ENCODE data around the gene HELZ2. TPM values are rescaled to one million over a fixed set of nuclear protein-coding genes. Genes with fewer than 3 reads are reported as not detected.

The HELZ2 gene
- total and polyA plus RNA-seq, 2 donors, result 15.5 to 19.9 TPM

DNA sequence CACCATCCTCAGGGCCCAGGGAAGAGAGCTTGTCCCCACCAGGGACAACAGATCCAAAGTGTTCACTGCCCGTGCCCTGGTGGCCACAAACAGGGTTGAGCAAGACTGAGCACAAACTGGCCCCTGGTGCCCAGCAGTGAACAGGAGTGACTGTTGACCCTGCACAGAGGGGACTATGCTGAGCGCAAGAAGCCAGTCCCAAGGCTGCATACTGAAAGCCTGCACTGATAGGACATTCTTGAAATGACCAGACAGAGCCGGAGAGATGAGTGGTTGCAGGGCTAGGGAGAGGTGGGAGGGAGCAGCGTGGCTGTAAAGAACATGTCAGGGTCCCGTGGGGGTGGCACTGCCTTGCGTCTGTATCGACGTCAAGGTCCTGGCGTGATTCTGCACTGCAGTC lies 23.0 kb downstream of the HELZ2 start:
- Histone ChIP-seq H3K36me3 (ENCODE audit: insufficient read depth) (no peaks in the 10 kb centered on the region), H3K4me1 (ENCODE audit: insufficient read depth) (no peaks in the 10 kb centered on the region), H3K27ac (ENCODE audit: low read depth) (no peak overlapping the region), H3K4me3 (ENCODE audit: low read depth, low read length) (no peak overlapping the region)
- no peak for DNase-seq (ENCODE audit: extremely low spot score)
- WGBS, result 41% methylated on average over 9 of the region's 9 CpGs

DNA sequence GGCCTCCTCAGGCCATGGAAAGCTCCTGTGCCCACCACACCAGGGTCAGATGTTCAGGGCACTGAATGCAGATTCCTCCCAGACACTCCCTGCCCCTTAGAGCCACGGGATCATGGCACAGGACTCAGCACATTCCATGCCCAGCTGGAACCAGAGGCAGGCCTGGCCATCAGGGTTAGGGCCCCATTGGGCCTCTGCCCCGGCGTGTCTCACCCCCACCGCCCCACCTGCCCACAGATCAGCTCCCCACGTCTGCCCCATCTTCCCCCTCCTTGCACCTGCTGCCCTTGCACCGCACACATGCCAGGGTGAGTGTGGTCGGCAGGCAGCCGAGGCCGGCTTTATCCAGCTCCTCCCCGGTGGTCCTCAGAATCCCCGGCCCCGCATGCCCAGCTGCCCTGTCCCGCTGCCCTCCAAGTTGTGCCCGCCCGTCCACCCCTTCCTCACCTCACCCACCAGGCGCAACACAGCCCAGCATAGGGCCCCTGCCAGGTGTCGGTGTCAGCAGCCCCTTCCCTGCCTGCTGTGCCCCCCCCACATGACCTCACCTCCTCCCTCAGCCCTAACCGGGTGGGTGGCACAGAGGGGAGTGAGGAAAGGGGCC lies 24.3 kb downstream of the HELZ2 start:
- no peaks in the 10 kb centered on the region for H3K4me1 ChIP-seq (ENCODE audit: insufficient read depth)
- WGBS, result 83% methylated on average over 18 of the region's 18 CpGs
- no peak overlapping the region for H3K4me3 ChIP-seq (ENCODE audit: low read depth, low read length)
- DNase-seq (ENCODE audit: extremely low spot score), result no peak
- no peaks in the 10 kb centered on the region for H3K36me3 ChIP-seq (ENCODE audit: insufficient read depth)
- no peak overlapping the region for H3K27ac ChIP-seq (ENCODE audit: low read depth)

DNA sequence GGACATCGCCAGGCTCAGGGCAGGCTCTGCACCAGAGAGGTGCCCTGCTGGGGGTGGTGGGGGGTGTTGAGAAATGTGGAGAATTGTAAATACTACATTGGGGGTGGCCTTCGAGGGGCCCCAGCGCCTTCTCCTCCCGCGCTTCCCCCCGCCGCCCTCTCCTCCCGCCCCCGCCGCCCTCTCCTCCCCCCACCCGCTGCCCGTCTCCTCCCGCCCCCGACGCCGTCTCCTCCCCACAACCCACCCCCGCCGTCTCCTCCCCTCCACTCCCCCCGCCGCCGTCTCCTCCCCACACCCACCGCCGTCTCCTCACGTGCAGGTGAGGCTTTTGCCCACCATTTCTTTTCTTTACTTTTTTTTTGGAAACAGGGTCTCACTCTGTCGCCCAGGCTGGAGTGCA lies 25.0 kb downstream of the HELZ2 start:
- H3K27ac ChIP-seq (ENCODE audit: low read depth), result no peak overlapping the region
- H3K4me1 ChIP-seq (ENCODE audit: insufficient read depth), result no peaks in the 10 kb centered on the region
- 16% methylated on average over 18 of the region's 25 CpGs for WGBS
- no peak overlapping the region for H3K4me3 ChIP-seq (ENCODE audit: low read depth, low read length)
- H3K36me3 ChIP-seq (ENCODE audit: insufficient read depth), result no peaks in the 10 kb centered on the region
- no peak for DNase-seq (ENCODE audit: extremely low spot score)

DNA sequence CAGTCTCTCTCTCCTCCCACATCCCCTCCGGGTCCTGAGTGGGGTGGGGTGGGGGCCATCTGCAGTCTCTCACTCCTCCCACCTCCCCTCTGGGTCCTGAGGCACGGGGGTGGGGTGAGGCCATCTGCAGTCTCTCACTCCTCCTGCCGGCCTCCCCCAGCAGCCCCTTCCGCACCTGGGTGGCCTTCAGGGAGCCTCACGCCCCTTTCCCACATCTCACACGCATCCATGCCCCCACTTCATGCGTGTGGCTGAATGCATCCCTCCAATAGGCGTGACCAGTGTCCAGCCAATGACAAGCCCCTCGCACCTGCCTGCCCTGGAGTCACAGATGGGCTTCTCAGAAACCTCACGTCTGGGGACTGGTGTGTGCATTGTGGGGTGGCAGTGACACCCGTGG lies 25.5 kb downstream of the HELZ2 start:
- no peak overlapping the region for H3K4me3 ChIP-seq (ENCODE audit: low read depth, low read length)
- H3K4me1 ChIP-seq (ENCODE audit: insufficient read depth), result no peaks in the 10 kb centered on the region
- no peaks in the 10 kb centered on the region for H3K36me3 ChIP-seq (ENCODE audit: insufficient read depth)
- H3K27ac ChIP-seq (ENCODE audit: low read depth), result no peak overlapping the region
- no peak for DNase-seq (ENCODE audit: extremely low spot score)
- WGBS, result 30% methylated on average over 11 of the region's 11 CpGs

DNA sequence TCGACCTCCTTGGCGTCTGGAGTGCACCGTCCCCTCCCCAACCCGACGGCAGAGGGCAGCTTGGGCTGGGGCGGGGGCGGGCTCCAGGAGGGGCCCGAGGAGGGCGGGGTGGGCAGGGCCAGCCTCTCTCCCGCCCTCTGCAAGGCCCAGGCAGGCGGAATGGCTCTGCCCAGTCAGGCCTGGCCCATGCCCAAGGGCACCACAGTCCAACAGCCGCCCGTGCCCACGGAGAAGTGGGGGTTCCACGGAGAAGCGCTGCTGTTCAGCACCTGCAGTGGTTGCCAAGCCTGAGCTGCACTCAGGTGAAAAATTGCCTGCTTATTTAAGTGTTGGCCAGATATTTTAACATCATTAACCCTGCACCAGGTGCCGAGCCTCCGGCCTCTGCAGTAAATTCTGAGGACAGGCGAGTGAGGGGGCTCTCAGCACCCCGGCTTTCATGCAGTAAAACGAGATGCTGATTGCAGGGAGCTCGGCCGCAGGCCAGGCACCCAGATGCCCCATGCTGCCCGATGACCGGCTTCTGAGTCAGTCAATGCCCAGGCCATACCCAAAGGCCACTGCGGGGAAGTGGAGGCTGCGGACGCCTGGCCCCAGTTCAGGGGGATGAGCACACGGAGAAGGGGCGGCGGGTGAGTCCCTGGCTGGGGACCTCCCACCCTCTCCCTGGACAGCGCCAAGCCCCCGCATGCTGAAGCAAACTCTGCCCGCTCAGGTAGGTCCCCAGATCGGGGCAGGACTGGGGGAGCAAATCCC lies 26.1 kb downstream of the HELZ2 start, which contains the start of gene SRMS:
Gene SRMS (minus strand): TSS at position 25 of the 756 bp plus-strand sequence. CDS start 286 bp downstream, outside the sequence.
- no peak for DNase-seq (ENCODE audit: extremely low spot score)
- H3K36me3 ChIP-seq (ENCODE audit: insufficient read depth), result no peaks in the 10 kb centered on the region
- no peak within 1 kb of the TSS for H3K4me3 ChIP-seq (ENCODE audit: low read depth, low read length)
- 50% methylated on average over 35 of the region's 35 CpGs for WGBS
- H3K27ac ChIP-seq (ENCODE audit: low read depth), result no peak within 1 kb of the TSS
- H3K4me1 ChIP-seq (ENCODE audit: insufficient read depth), result no peaks in the 10 kb centered on the region

DNA sequence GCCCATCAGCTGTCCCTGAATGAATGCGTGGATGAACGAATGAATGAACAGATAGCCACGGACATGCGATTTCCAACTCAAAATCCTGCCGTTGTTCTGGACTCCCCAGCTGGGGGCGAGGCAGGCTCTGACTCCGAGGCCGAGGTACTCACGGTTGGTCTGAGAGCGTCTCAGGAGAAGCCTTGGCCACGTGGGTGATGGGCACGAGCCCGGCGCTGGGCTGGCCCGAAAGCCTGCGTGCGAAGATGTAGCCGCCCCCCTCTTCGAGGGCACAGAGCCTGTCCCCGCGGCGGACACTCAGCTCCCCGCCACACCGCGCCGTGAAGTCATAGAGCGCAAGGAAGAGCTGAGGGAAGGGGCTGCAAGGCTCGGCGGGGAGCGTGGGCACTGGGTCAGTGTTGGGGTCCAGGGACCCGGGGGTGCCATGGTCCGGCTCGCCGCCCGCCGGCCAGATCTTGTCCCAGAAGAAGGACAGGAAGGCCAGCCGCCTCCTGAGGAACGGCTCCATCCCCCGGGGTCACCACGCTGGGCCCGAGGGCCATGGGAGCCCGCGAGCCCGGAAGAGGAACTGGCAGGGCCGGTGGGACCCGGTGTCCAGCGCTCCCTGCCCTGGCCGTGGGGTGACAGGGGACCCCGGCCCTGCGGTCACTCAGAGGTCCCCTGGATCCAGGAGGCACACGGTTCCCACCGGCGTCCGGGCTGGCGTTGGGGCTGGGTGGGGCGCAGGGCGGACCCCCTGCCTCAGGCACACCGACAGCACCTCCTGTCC lies 26.9 kb downstream of the HELZ2 start:
- WGBS, result 59% methylated on average over 58 of the region's 58 CpGs
- H3K27ac ChIP-seq (ENCODE audit: low read depth), result no peak overlapping the region
- H3K4me3 ChIP-seq (ENCODE audit: low read depth, low read length), result no peak overlapping the region
- H3K4me1 ChIP-seq (ENCODE audit: insufficient read depth), result no peaks in the 10 kb centered on the region
- H3K36me3 ChIP-seq (ENCODE audit: insufficient read depth), result no peaks in the 10 kb centered on the region
- no peak for DNase-seq (ENCODE audit: extremely low spot score)

DNA sequence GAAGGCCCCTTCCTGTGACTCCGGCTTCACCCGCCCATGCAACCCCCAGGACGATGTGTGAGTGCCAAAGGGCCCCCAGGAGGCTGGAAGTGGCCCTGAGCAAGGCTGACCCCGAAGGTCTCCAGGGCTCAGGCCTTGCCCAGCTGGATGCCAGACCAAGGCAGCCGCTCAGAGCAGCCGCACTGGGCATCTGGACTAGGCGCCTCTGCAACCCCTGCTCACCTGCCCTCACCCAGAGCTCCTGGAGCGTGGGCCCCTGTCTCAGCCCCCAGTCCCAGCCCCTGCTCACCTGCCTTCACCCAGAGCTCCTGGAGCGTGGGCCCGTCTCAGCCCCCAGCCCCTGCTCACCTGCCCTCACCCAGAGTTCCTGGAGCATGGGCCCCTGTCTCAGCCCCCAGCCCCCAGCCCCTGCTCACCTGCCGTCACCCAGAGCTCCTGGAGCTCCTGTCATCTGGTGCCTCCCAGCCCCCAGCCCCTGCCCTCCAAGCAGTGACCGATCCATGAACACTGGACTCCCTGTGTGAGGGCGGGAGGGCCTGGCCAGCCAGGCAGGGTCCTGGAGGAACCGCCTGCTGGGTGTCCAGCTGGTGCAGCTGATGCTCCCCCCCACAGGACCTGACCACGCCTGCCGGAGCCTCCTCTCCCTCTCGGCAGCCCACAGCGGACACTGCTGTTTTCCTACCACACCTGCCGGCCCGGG lies 27.6 kb downstream of the HELZ2 start:
- H3K4me3 ChIP-seq (ENCODE audit: low read depth, low read length), result no peak overlapping the region
- H3K36me3 ChIP-seq (ENCODE audit: insufficient read depth), result no peaks in the 10 kb centered on the region
- DNase-seq (ENCODE audit: extremely low spot score), result no peak
- no peaks in the 10 kb centered on the region for H3K4me1 ChIP-seq (ENCODE audit: insufficient read depth)
- 71% methylated on average over 20 of the region's 20 CpGs for WGBS
- no peak overlapping the region for H3K27ac ChIP-seq (ENCODE audit: low read depth)

DNA sequence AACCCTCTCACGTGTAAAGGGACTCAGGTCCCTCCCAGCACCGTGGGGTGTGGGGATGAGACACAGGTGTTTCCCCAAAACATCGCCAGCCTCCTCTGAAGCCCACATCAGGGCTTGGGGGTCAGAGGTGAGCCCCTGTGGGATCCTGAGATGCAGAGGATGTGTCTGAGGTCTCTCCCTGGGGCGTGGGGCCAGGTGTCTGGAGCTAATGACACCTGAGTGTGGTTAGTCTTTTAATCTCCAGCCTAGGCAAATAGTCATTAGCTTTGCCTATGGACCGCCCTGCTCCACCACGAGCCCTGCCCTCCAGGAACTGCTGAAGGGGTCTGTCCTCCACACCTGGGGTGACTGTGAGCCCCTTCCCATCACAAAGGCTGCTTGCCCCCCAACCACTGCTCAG lies 28.2 kb downstream of the HELZ2 start:
- DNase-seq (ENCODE audit: extremely low spot score), result no peak
- H3K27ac ChIP-seq (ENCODE audit: low read depth), result no peak overlapping the region
- H3K4me3 ChIP-seq (ENCODE audit: low read depth, low read length), result no peak overlapping the region
- WGBS, result 52% methylated on average over 6 of the region's 6 CpGs
- no peaks in the 10 kb centered on the region for H3K4me1 ChIP-seq (ENCODE audit: insufficient read depth)
- no peaks in the 10 kb centered on the region for H3K36me3 ChIP-seq (ENCODE audit: insufficient read depth)

DNA sequence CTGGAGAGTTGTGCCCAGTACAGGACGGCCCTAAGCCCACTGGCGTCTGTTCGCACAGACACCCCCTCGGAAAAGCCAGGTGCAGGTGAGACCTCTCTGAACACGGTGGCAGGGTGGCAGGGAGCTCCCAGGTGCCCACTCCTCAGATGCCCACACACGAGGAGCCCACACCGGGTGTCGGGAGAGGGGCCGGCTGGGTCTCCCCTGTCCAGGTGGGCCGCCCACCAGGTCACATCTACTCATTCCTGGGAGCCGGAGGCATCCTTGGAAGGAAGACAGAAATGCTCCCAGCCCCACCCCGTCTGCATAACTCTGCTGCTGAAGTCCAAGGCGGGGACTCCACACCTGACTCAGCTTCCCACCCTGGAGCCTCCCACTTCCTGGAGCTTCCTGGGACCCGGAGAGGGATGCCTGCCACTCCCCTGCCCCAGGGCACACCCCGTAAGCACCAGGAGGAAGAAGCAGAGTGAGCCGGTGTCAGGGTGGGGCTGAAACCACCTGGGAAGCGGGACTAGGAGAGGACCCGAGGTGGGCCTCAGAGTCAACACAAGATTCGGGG lies 29.0 kb downstream of the HELZ2 start:
- no peak overlapping the region for H3K27ac ChIP-seq (ENCODE audit: low read depth)
- no peaks in the 10 kb centered on the region for H3K4me1 ChIP-seq (ENCODE audit: insufficient read depth)
- WGBS, result 65% methylated on average over 19 of the region's 19 CpGs
- H3K4me3 ChIP-seq (ENCODE audit: low read depth, low read length), result no peak overlapping the region
- no peak for DNase-seq (ENCODE audit: extremely low spot score)
- no peaks in the 10 kb centered on the region for H3K36me3 ChIP-seq (ENCODE audit: insufficient read depth)

DNA sequence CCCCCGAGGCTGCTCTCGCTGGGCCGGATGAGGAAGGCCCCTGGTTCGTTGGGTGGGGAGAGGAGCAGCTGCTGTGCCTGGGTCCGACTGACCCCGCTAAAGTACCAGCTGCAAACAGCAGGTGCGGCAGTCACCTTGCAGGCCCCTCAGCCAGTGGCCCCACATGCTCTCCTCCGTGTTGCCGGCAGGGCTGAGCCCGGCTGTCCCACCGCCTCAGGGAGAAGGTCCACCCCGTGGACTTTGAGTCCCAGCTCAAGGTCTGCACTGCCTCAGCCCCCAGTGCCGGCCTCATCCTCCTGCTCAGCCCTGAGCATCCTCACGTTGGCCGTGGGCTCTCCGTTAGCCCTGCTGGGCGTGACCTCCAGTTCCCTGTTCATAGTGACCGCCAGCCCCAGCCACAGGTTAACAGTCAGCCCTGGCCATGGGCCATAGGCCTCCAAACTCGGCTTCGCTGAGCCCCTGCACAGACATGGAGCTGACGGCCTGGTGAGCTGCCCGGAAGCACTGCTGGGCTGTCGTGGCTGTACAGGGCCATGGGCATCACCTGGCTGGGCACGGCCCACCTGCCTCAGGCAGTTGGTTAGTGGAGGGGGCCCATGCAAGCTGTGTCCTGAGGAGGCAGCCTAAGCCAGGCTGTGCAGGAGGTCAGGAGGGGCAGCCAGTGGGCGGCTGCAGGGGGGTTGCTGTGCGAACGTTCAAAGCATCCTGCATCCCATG lies 29.6 kb downstream of the HELZ2 start:
- Histone ChIP-seq H3K27ac (ENCODE audit: low read depth) (no peak overlapping the region), H3K4me3 (ENCODE audit: low read depth, low read length) (no peak overlapping the region), H3K36me3 (ENCODE audit: insufficient read depth) (no peaks in the 10 kb centered on the region), H3K4me1 (ENCODE audit: insufficient read depth) (no peaks in the 10 kb centered on the region)
- 70% methylated on average over 27 of the region's 27 CpGs for WGBS
- no peak for DNase-seq (ENCODE audit: extremely low spot score)

DNA sequence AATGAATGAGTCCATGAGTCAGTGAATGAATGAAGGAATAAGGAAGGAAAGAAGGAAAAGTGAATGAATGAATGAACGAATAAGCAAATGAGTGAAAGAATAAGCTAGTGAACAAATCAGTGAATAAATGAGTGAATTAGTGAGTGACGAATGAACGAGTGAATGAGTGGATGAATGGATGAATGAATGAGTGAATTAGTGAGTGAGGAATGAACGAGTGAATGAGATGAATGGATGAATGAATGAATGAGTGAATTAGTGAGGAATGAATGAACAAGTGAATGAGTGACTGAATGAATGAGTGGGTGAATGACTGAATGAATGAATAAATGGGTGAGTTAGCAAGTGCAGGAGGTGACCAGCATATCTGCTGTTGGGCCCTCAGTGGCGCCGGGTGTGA lies 30.3 kb downstream of the HELZ2 start:
- H3K36me3 ChIP-seq (ENCODE audit: insufficient read depth), result no peaks in the 10 kb centered on the region
- H3K4me3 ChIP-seq (ENCODE audit: low read depth, low read length), result no peak overlapping the region
- no peaks in the 10 kb centered on the region for H3K4me1 ChIP-seq (ENCODE audit: insufficient read depth)
- WGBS, result 89% methylated on average over 6 of the region's 6 CpGs
- H3K27ac ChIP-seq (ENCODE audit: low read depth), result no peak overlapping the region
- no peak for DNase-seq (ENCODE audit: extremely low spot score)

DNA sequence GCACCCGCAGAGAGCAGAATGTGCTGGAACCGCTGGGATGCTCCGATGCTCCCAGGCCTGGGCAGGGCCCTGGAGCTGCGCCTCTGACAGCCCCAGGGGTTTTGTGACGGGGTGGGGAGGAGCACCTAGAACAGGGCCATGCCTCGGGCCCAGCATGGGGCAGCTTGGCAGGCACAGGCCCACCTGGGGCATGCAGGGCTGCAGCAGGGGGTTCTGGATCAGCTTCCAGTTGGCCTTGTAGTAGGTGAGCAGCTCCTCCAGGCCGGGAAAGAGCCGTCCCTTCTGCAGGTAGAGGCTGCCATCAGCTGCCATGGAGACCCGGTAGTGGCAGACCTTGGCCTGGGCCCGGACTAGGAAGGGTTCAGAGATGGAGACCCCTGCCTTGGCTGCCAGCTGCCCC lies 30.9 kb downstream of the HELZ2 start:
- no peaks in the 10 kb centered on the region for H3K4me1 ChIP-seq (ENCODE audit: insufficient read depth)

DNA sequence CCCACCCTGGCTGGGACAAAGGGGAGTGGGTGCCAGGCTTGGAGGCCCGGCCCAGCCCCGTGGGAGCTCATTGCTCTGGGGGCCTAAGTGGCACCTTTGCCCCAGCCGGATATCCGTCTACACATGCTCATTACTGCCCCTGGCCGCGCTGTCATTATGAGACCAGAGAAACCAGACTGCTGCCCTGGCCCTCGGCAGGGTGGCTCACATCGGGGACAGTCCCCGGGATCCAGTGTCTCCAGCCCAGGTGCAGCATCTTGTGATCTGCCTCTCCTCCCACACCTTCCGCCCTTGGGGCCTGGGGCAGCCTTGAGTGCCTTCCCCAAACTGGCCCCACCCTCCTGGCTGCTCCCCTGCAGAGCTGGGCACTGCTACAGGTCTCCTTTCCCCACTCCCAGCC lies 31.3 kb downstream of the HELZ2 start:
- no peaks in the 10 kb centered on the region for H3K4me1 ChIP-seq (ENCODE audit: insufficient read depth)
- WGBS, result 79% methylated on average over 10 of the region's 10 CpGs
- no peak overlapping the region for H3K27ac ChIP-seq (ENCODE audit: low read depth)
- DNase-seq (ENCODE audit: extremely low spot score), result no peak
- H3K36me3 ChIP-seq (ENCODE audit: insufficient read depth), result no peaks in the 10 kb centered on the region
- no peak overlapping the region for H3K4me3 ChIP-seq (ENCODE audit: low read depth, low read length)

More for the DNA sequence above, 30.9 kb downstream of the HELZ2 start:
- H3K4me3 ChIP-seq (ENCODE audit: low read depth, low read length), result no peak overlapping the region
- no peak for DNase-seq (ENCODE audit: extremely low spot score)
- no peaks in the 10 kb centered on the region for H3K36me3 ChIP-seq (ENCODE audit: insufficient read depth)
- H3K27ac ChIP-seq (ENCODE audit: low read depth), result no peak overlapping the region
- 85% methylated on average over 10 of the region's 10 CpGs for WGBS
